HEK293T (cell line): Measurements from ENCODE around the gene FCGR1A.
"Not testable (repeated sequence)": the region's sequence is repeated elsewhere in the genome, so short reads cannot be mapped to it uniquely, and the experiment has no call there.

ENCODE experiments used
- ARNT ChIP-seq: fragments of 450-650 bp; IDR thresholded peaks from 2 replicates; pipeline ENCODE4 v1.6.1; 2017; ENCODE audit warnings: mild to moderate bottlenecking
- BHLHE40 ChIP-seq: fragments of 450-650 bp; IDR thresholded peaks from 2 replicates; pipeline ENCODE4 v1.6.1; 2016; ENCODE audit warnings: mild to moderate bottlenecking, moderate library complexity, borderline replicate concordance
- CTBP1 ChIP-seq: fragments of 450-650 bp; IDR thresholded peaks from 2 replicates; pipeline ENCODE4 v1.6.1; 2016; ENCODE audit warnings: borderline replicate concordance
- ELF4 ChIP-seq: fragments of 450-650 bp; IDR thresholded peaks from 2 replicates; pipeline ENCODE4 v1.6.1; 2017; ENCODE audit warnings: antibody characterized with exemption
- FOXK2 ChIP-seq: fragments of 450-650 bp; IDR thresholded peaks from 2 replicates; pipeline ENCODE4 v1.6.1; 2016; ENCODE audit warnings: mild to moderate bottlenecking
- FOXM1 ChIP-seq: fragments of 450-650 bp; IDR thresholded peaks from 2 replicates; pipeline ENCODE4 v1.6.1; 2017; ENCODE audit warnings: mild to moderate bottlenecking, borderline replicate concordance
- L3MBTL2 ChIP-seq: fragments of 450-650 bp; conservative IDR thresholded peaks from 2 replicates; pipeline ENCODE4 v1.6.1; 2016; ENCODE audit warnings: mild to moderate bottlenecking
- LEF1 ChIP-seq: fragments of 450-650 bp; IDR thresholded peaks from 2 replicates; pipeline ENCODE4 v1.6.1; 2017; ENCODE audit warnings: mild to moderate bottlenecking, borderline replicate concordance
- NFRKB ChIP-seq: fragments of 450-650 bp; IDR thresholded peaks from 2 replicates; pipeline ENCODE4 v1.6.1; 2016; ENCODE audit warnings: mild to moderate bottlenecking, moderate library complexity
- SP1 ChIP-seq: fragments of 450-650 bp; IDR thresholded peaks from 2 replicates; pipeline ENCODE4 v1.6.1; 2017
- SUZ12 ChIP-seq: fragments of 450-650 bp; IDR thresholded peaks from 2 replicates; pipeline ENCODE4 v1.6.1; 2016; ENCODE audit warnings: mild to moderate bottlenecking
- TARDBP ChIP-seq: fragments of 450-650 bp; IDR thresholded peaks from 2 replicates; pipeline ENCODE4 v1.6.1; 2016

DNA sequence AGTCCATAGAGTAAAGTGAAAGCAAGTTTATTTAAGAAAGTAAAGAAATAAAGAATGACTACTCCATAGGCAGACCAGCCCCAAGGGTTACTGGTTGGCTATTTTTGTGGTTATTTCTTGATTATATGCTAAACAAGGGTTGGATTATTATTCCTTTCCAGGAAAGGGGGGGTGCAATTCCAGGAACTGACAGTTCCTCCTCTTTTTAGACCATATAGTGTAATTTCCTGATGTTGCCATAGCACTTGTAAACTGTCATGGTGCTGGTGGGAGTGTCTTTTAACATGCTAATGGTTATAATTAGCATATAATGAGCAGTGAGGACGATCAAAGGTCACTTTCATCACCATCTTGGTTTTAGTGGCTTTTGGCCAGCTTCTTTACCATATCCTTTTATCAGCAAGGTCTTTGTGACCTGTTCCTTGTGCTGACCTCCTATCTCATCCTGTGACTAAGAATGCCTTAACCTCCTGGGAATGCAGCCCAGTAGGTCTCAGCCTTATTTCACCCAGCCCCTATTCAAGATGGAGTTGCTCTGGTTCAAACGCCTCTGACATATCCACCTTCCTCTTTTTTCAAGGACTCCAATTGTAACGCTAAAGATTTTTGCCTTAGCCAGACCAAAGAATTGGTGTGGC is 6.9 kb upstream of the FCGR1A start:
- not testable (repeated sequence) for TF ChIP-seq TARDBP, SP1, SUZ12, BHLHE40, L3MBTL2, LEF1, NFRKB, ARNT, CTBP1, ELF4, FOXK2, FOXM1
